Measurements from ENCODE around the gene NODAL. TPM values are rescaled to one million over a fixed set of nuclear protein-coding genes. Genes with fewer than 3 reads are reported as not detected.

Gene NODAL
- total RNA-seq, 1 experiment from 2014 or later = not detected

DNA sequence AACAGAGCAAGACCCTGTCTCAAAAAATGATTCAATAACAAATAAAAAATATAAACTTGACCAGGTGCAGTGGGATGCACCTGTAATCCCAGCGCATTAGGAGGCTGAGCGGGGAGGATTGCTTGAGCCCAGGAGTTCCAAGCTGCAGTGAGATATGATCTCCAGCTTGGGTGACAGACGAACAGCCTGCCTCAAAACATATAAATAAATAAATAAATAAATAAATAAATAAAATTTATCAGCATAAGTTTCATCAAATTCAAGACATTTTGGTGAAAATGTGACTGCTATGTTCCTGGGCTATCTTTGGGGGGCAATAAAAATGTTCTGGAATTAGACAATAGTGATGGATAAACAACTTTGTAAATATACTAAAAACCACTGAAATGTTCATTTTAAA is 42.3 kb downstream of the NODAL start:
- H3K9me3 ChIP-seq (replicated peaks) = no peaks in the 10 kb centered on the region
- no peaks in the 10 kb centered on the region for H3K27me3 ChIP-seq
- H3K36me3 ChIP-seq = no peaks in the 10 kb centered on the region
- H3K4me3 ChIP-seq = no peak overlapping the region
- no peak for DNase-seq
- peaks cover 2% of the 10 kb centered on the region; the same call in 1 of the 2 replicates for H3K4me1 ChIP-seq
- no peak overlapping the region for H3K27ac ChIP-seq

- Histone ChIP-seq H3K27ac (no peak overlapping the region), H3K9me3 (replicated peaks) (no peaks in the 10 kb centered on the region), H3K4me3 (no peak overlapping the region), H3K4me1 (no peaks in the 10 kb centered on the region), H3K27me3 (no peaks in the 10 kb centered on the region), H3K36me3 (no peaks in the 10 kb centered on the region)
- no peak for DNase-seq
Observed at GRCh38 chr10:70396140-70396539, 45.3 kb downstream of the NODAL start.

GRCh38 chr10:70391654-70392053 is 49.8 kb downstream of the NODAL start:
- Histone ChIP-seq H3K36me3 (no peaks in the 10 kb centered on the region), H3K27ac (no peak overlapping the region), H3K4me1 (no peaks in the 10 kb centered on the region), H3K4me3 (no peak overlapping the region), H3K27me3 (no peaks in the 10 kb centered on the region), H3K9me3 (replicated peaks) (no peaks in the 10 kb centered on the region)
- DNase-seq = no peak

Other genes starting within 250 kb of the NODAL start
- 123 and 125 TPM in 2 replicates for gene PPA1, start 208.3 kb downstream of the NODAL start, total RNA-seq (2014; rRNA removed; shearing (Covaris generic))
- not detected in 2 replicates for gene NPFFR1, start 157.7 kb downstream of the NODAL start, total RNA-seq (2014; rRNA removed; shearing (Covaris generic))
- gene LRRC20, start 59.1 kb downstream of the NODAL start, total RNA-seq (2014; rRNA removed; shearing (Covaris generic)) = 4.3 and 5.2 TPM in 2 replicates
- gene EIF4EBP2, start 37.5 kb downstream of the NODAL start, total RNA-seq (2014; rRNA removed; shearing (Covaris generic)) = 51.0 and 52.8 TPM in 2 replicates
- gene PALD1, start 37.1 kb upstream of the NODAL start, total RNA-seq (2014; rRNA removed; shearing (Covaris generic)) = 12.5 and 12.8 TPM in 2 replicates
- gene PRF1, start 161.1 kb upstream of the NODAL start, total RNA-seq (2014; rRNA removed; shearing (Covaris generic)) = not detected in 2 replicates
- 6.4 and 7.6 TPM in 2 replicates for gene ADAMTS14, start 230.8 kb upstream of the NODAL start, total RNA-seq (2014; rRNA removed; shearing (Covaris generic))

Data from SJCRH30 (cell line).